ENCODE results near the gene ZNF697.
"Not testable (repeated sequence)": the region's sequence is repeated elsewhere in the genome, so short reads cannot be mapped to it uniquely, and the experiment has no call there.

Gene ZNF697

GRCh38 chr1:119607087-119607807, 40.8 kb downstream of the ZNF697 start:
- no CpG with 5 or more reads among the region's 6 CpGs for WGBS (ENCODE audit: extremely low coverage, insufficient coverage, insufficient read length)

GRCh38 chr1:119606394-119606793, 41.7 kb downstream of the ZNF697 start:
- Histone ChIP-seq H2BK12ac (ENCODE audit: low read length) (peak overlapping the region; percentile 23), H3K27ac (ENCODE audit: low read depth, low read length) (no peak overlapping the region), H4K91ac (ENCODE audit: low read depth, low read length) (peak overlapping the region; percentile 55), H3K4ac (ENCODE audit: low read depth, low read length) (no peak overlapping the region), H3K4me2 (ENCODE audit: low read length) (no peak overlapping the region), H3K9me3 (ENCODE audit: insufficient read depth, low read depth, low read length) (no peaks in the 10 kb centered on the region), H3K18ac (ENCODE audit: low read length) (no peak overlapping the region), H2BK120ac (ENCODE audit: insufficient read depth, low read length, poor library complexity) (no peak overlapping the region), H4K8ac (ENCODE audit: low read depth, low read length) (no peak overlapping the region), H2AFZ (ENCODE audit: insufficient read depth, low read length, poor library complexity) (no peak overlapping the region), H4K12ac (ENCODE audit: low read depth, low read length) (no peak overlapping the region), H3K36me3 (ENCODE audit: control insufficient read depth in 1 of 2, insufficient read depth in 2 of 2, low read length in 2 of 2) (no peaks in the 10 kb centered on the region), H3K79me1 (ENCODE audit: low read length) (peaks cover 5% of the 10 kb centered on the region), H2AK5ac (ENCODE audit: low read length) (peak overlapping the region; percentile 24), H3K79me2 (ENCODE audit: control insufficient read depth, insufficient read depth, low read length, poor library complexity) (no peaks in the 10 kb centered on the region), H3K23ac (ENCODE audit: low read length) (no peak overlapping the region), H3K9ac (ENCODE audit: low read length) (no peak overlapping the region), H3K14ac (ENCODE audit: low read length) (no peak overlapping the region), H2BK5ac (ENCODE audit: low read depth, low read length, poor library complexity) (no peak overlapping the region), H3K27me3 (ENCODE audit: insufficient read depth, low read length) (no peaks in the 10 kb centered on the region), H3K4me3 (ENCODE audit: low read depth, low read length) (no peak overlapping the region), H3K4me1 (ENCODE audit: control insufficient read depth in 1 of 2, insufficient read depth in 2 of 2, low read length in 2 of 2) (peaks cover 5 to 10% of the 10 kb centered on the region in 2 experiments)
- no peak for DNase-seq
- no CpG with 5 or more reads among the region's 1 CpG for WGBS (ENCODE audit: extremely low coverage, insufficient coverage, insufficient read length)

More at GRCh38 chr1:119607087-119607807, 40.8 kb downstream of the ZNF697 start:
- DNase-seq; H3K4ac ChIP-seq (ENCODE audit: low read depth, low read length); H3K27ac ChIP-seq (ENCODE audit: low read depth, low read length); H3K4me1 ChIP-seq (ENCODE audit: control insufficient read depth in 1 of 2, insufficient read depth in 2 of 2, low read length in 2 of 2); H2BK5ac ChIP-seq (ENCODE audit: low read depth, low read length, poor library complexity); H3K9ac ChIP-seq (ENCODE audit: low read length); H4K12ac ChIP-seq (ENCODE audit: low read depth, low read length); H4K91ac ChIP-seq (ENCODE audit: low read depth, low read length); H3K9me3 ChIP-seq (ENCODE audit: insufficient read depth, low read depth, low read length); H3K79me2 ChIP-seq (ENCODE audit: control insufficient read depth, insufficient read depth, low read length, poor library complexity); H3K27me3 ChIP-seq (ENCODE audit: insufficient read depth, low read length); H3K23ac ChIP-seq (ENCODE audit: low read length); H3K4me3 ChIP-seq (ENCODE audit: low read depth, low read length); H3K14ac ChIP-seq (ENCODE audit: low read length); H3K79me1 ChIP-seq (ENCODE audit: low read length); H2BK120ac ChIP-seq (ENCODE audit: insufficient read depth, low read length, poor library complexity); H3K4me2 ChIP-seq (ENCODE audit: low read length); H2AK5ac ChIP-seq (ENCODE audit: low read length); H3K36me3 ChIP-seq (ENCODE audit: control insufficient read depth in 1 of 2, insufficient read depth in 2 of 2, low read length in 2 of 2); H2AFZ ChIP-seq (ENCODE audit: insufficient read depth, low read length, poor library complexity); H4K8ac ChIP-seq (ENCODE audit: low read depth, low read length); H3K18ac ChIP-seq (ENCODE audit: low read length); H2BK12ac ChIP-seq (ENCODE audit: low read length): not testable (repeated sequence)

GRCh38 chr1:119605686-119606085, 42.4 kb downstream of the ZNF697 start:
- Histone ChIP-seq H2AK5ac (ENCODE audit: low read length) (no peak overlapping the region), H4K8ac (ENCODE audit: low read depth, low read length) (no peak overlapping the region), H3K4me1 (ENCODE audit: control insufficient read depth in 1 of 2, insufficient read depth in 2 of 2, low read length in 2 of 2) (peaks cover 3 to 10% of the 10 kb centered on the region in 2 experiments), H3K27me3 (ENCODE audit: insufficient read depth, low read length) (no peaks in the 10 kb centered on the region), H2BK12ac (ENCODE audit: low read length) (peak overlapping the region; percentile 27), H3K4ac (ENCODE audit: low read depth, low read length) (no peak overlapping the region), H3K4me2 (ENCODE audit: low read length) (no peak overlapping the region), H3K9me3 (ENCODE audit: insufficient read depth, low read depth, low read length) (no peaks in the 10 kb centered on the region), H4K91ac (ENCODE audit: low read depth, low read length) (peak overlapping the region; percentile 60), H4K12ac (ENCODE audit: low read depth, low read length) (no peak overlapping the region), H3K79me1 (ENCODE audit: low read length) (peaks cover 5% of the 10 kb centered on the region), H3K79me2 (ENCODE audit: control insufficient read depth, insufficient read depth, low read length, poor library complexity) (no peaks in the 10 kb centered on the region), H3K14ac (ENCODE audit: low read length) (no peak overlapping the region), H3K27ac (ENCODE audit: low read depth, low read length) (no peak overlapping the region), H2BK120ac (ENCODE audit: insufficient read depth, low read length, poor library complexity) (no peak overlapping the region), H3K36me3 (ENCODE audit: control insufficient read depth in 1 of 2, insufficient read depth in 2 of 2, low read length in 2 of 2) (no peaks in the 10 kb centered on the region), H3K23ac (ENCODE audit: low read length) (no peak overlapping the region), H2AFZ (ENCODE audit: insufficient read depth, low read length, poor library complexity) (no peak overlapping the region), H3K9ac (ENCODE audit: low read length) (no peak overlapping the region), H2BK5ac (ENCODE audit: low read depth, low read length, poor library complexity) (no peak overlapping the region), H3K4me3 (ENCODE audit: low read depth, low read length) (no peak overlapping the region), H3K18ac (ENCODE audit: low read length) (no peak overlapping the region)
- no CpG with 5 or more reads among the region's 3 CpGs for WGBS (ENCODE audit: extremely low coverage, insufficient coverage, insufficient read length)
- DNase-seq, result no peak

- no CpG with 5 or more reads among the region's 8 CpGs for WGBS (ENCODE audit: extremely low coverage, insufficient coverage, insufficient read length)
- peak; percentile 55 to 82 for DNase-seq
- H4K91ac ChIP-seq (ENCODE audit: low read depth, low read length), result not testable (repeated sequence)
These were observed 43.0 kb downstream of the ZNF697 start for GRCh38 chr1:119605080-119605479.

More at GRCh38 chr1:119605080-119605479, 43.0 kb downstream of the ZNF697 start:
- H3K14ac ChIP-seq (ENCODE audit: low read length); H3K9ac ChIP-seq (ENCODE audit: low read length); H3K18ac ChIP-seq (ENCODE audit: low read length); H3K36me3 ChIP-seq (ENCODE audit: control insufficient read depth in 1 of 2, insufficient read depth in 2 of 2, low read length in 2 of 2); H3K27ac ChIP-seq (ENCODE audit: low read depth, low read length); H3K9me3 ChIP-seq (ENCODE audit: insufficient read depth, low read depth, low read length); H3K4me2 ChIP-seq (ENCODE audit: low read length); H3K4me1 ChIP-seq (ENCODE audit: control insufficient read depth in 1 of 2, insufficient read depth in 2 of 2, low read length in 2 of 2); H3K27me3 ChIP-seq (ENCODE audit: insufficient read depth, low read length); H3K79me1 ChIP-seq (ENCODE audit: low read length); H2BK5ac ChIP-seq (ENCODE audit: low read depth, low read length, poor library complexity); H4K8ac ChIP-seq (ENCODE audit: low read depth, low read length); H2BK120ac ChIP-seq (ENCODE audit: insufficient read depth, low read length, poor library complexity); H2BK12ac ChIP-seq (ENCODE audit: low read length); H3K79me2 ChIP-seq (ENCODE audit: control insufficient read depth, insufficient read depth, low read length, poor library complexity); H3K4ac ChIP-seq (ENCODE audit: low read depth, low read length); H2AFZ ChIP-seq (ENCODE audit: insufficient read depth, low read length, poor library complexity); H4K12ac ChIP-seq (ENCODE audit: low read depth, low read length); H3K4me3 ChIP-seq (ENCODE audit: low read depth, low read length); H2AK5ac ChIP-seq (ENCODE audit: low read length); H3K23ac ChIP-seq (ENCODE audit: low read length): not testable (repeated sequence)
